MV-4-11 (cell line): Measurements from ENCODE around the gene GLIS1.
A peak's percentile ranks its signal among the peaks of the same experiment; 100 is the strongest.
"Not testable (repeated sequence)": the region's sequence is repeated elsewhere in the genome, so short reads cannot be mapped to it uniquely, and the experiment has no call there.

Source experiments
- DNase-seq: peaks from one replicate; lab custom pipeline; 2025; lab: John Stamatoyannopoulos, UW

GLIS1 gene

DNA sequence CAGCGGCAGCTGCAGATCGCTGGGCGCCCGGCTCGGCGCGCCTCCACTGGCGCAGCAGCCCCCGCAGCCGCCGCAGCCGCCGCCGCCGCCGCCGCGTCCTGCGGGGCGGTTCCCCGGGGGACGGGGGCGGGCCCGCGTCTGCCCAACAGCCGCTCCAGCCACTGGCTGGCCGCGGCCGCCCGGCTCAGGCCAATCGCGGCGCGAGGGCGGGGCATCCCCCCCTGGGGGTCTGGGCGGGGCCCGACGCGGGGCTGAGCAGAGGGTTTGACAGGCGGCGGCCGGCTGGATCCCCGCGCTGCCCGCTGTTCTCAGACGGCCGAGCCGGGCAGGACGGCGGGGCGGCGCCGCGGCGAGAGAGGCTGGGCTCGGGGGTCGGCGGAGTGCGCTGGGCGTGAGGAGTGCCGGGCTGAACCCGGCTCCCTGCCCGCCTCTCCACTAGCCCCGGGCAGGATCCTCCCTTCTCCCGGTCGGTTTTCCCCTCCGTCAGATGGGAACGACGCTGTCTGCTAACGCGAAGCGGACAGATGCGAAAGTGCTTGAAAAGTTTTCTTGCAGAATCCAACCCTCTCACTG is at the start of gene GLIS1:
Gene GLIS1 (minus strand): TSS at position 56 of the 573 bp plus-strand sequence. CDS start 1,100 bp downstream, outside the sequence.
- peak; percentile 54 for DNase-seq

DNA sequence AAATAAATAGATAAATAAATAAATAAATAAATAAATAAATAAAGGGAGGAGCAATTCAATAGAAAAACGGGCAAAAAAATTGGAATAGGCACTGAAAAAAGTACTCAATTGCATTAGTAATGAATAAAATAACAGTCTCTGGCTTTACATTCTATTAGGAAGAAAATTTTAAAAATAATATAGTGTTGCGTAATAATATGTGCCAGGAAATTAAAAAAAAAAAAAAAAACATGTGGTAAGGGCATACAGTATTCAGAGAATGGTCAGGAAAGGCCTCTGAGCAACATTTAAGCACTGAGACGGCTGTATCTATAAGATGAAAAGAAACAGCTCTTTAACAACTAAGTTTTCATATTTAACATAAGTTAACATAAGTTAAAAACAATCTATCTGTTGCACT is 48.7 kb upstream of the GLIS1 start:
- no peak for DNase-seq

- DNase-seq = peak; percentile 25
These were observed 44.1 kb upstream of the GLIS1 start for GRCh38 chr1:53783056-53783455.

- DNase-seq = peak; percentile 46
These were observed 42.7 kb upstream of the GLIS1 start for GRCh38 chr1:53781654-53782053.

- DNase-seq = no peak
These were observed 38.3 kb upstream of the GLIS1 start for GRCh38 chr1:53777272-53777671.

- no peak for DNase-seq
These were observed 32.7 kb upstream of the GLIS1 start for GRCh38 chr1:53771648-53772047.

GRCh38 chr1:53769780-53770179 is 30.8 kb upstream of the GLIS1 start:
- no peak for DNase-seq

GRCh38 chr1:53769184-53769583 is 30.2 kb upstream of the GLIS1 start:
- DNase-seq = no peak

- no peak for DNase-seq
These were observed 28.0 kb upstream of the GLIS1 start for GRCh38 chr1:53766831-53767405.

DNA sequence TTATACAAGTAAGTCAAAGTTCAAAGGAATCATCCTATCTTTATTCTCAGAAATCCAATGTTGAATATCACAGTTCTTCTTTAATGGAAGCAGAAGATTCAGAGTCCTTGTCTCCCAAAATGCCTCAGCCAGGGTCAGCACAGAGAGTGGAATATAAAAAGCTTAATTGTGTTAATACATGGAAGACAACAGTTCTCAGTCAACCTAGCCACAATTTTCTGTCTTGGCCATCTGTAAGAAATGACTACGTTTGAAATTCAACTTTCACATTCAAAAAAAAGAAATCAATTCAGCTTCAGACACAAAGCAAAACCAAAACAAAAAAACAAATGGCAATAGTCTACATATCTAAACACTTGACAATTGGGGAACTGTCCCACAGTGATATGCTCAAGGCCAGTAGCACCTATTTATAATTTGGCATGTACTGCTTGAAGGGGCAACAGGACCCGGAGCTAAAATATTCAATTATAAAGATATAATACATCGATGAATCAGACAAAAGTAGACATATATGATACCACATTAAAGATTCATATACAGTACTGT is 27.3 kb upstream of the GLIS1 start:
- DNase-seq = no peak

GRCh38 chr1:53765657-53766056 is 26.7 kb upstream of the GLIS1 start:
- peak; percentile 40 for DNase-seq

DNA sequence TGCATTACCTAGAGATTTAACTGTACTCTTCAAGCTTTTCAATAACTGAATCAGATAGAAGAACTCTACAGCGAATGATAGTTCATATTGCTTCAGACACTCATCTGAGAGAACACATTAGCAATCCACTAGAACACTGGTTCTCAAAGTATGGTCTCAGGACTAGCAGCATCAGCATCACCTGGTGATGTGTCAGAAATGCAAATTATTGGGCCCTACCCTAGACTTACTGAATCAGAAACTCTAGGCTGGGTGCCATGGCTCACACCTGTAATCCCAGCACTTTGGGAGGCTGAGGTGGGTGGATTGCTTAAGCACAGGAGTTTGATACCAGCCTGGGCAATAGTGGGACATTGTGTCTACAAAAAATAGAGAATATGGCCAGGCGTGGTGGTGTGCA is 24.9 kb upstream of the GLIS1 start:
- DNase-seq = no peak

DNA sequence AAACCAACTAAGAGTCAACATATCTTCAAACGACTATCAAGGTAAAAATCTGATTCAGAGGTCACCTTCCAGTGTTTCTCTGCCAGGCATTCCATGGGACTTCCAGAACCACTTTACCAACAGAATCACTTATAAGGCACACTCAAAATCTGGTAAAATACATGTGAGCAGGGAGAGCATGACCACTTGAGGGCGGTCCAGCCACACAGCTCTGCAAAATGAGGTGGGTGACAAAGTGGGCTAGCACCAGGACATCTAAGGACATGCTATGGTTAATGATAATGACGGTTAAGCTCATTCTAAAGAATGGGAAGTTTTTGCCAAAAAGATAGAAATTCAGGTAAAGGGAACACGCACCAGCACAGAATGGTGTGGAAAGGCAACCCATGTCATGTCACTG is 24.5 kb upstream of the GLIS1 start:
- DNase-seq = no peak

- not testable (repeated sequence) for DNase-seq
These were observed 21.5 kb upstream of the GLIS1 start for GRCh38 chr1:53760497-53760896.

DNA sequence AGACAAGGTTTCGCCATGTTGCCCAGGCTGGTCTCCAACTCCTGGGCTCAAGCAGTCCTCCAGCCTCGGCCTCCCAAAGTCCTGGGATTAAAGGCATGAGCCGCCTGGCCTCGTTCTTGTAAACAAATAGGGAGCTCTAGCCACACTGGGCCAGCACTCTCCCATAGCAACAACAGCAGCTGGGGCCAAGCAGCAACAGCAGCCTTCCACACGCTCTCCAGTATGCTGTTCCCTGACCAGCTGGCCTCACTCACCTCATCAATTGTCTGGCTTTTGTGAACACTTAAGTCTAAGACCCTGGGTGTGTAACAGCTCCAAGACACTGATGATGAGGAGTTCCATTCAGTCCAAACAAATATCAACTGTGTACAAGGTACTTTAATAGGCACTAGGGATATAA is 16.9 kb upstream of the GLIS1 start:
- DNase-seq = no peak

DNA sequence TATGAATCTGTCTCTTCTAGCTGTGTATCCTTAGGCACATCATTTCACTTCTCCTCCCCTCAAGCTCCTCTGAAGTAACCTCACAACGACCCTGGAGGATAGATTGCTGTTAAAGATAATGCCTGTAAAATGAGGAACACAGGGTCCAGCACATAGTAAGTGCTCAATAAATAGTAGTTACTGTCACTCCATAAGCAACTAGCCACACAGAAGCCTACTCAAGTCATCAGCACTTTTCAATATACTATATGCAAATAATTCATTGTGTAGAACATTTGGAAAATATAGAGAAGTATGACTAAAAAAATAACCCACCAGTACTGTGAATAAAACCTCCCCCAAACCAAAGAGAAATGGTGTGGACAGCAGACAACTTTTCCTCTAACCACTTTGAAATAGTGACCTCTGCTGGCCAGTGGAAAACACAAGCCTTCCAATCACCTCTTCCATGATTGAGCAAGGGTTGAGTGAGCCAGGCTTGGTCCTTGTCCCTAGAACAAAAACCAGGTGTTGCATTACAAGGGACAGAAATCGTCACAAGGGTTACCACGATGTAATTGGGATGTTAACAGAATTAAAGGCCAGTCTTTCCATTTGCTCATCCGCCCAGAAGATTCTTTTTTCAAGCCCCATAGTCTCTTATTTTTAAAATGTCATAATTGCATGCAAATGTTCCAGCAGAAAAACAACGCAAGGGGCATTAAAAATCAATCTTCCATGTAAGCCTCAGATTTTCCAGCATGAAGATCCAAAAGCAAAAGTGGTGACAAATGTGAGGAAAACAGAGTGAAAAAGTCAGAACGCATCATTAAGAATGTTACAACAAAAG is 15.7 kb upstream of the GLIS1 start:
- peak; percentile 39 for DNase-seq

GRCh38 chr1:53752281-53752680 is 13.3 kb upstream of the GLIS1 start:
- DNase-seq = no peak

- no peak for DNase-seq
These were observed 8.9 kb upstream of the GLIS1 start for GRCh38 chr1:53747841-53748240.

DNA sequence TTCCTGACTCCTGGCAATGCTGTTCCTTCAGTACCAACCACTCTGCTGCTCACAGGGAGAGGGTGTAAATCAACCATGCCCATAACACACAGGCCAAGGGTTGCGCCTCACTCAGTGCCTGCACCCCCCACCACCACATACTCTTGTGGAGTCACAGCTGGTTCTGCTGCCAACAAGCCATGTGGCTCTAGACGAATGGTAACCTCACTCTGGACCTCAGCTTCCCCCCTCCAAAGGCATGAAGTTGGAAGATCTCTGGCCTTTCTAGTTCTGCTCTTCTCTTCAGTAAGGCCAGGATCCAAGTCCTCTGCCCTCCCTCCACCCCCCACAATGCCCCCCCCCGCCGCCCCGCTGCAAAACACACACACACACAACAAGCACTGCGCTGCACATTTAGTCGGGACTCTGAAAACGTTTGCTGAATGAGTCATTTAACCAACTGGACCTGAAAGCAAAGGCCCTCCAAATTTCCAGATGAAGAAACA is 1.7 kb upstream of the GLIS1 start:
- DNase-seq = no peak

- DNase-seq = no peak
These were observed 507 bp downstream of the GLIS1 start for GRCh38 chr1:53738205-53739108.

DNA sequence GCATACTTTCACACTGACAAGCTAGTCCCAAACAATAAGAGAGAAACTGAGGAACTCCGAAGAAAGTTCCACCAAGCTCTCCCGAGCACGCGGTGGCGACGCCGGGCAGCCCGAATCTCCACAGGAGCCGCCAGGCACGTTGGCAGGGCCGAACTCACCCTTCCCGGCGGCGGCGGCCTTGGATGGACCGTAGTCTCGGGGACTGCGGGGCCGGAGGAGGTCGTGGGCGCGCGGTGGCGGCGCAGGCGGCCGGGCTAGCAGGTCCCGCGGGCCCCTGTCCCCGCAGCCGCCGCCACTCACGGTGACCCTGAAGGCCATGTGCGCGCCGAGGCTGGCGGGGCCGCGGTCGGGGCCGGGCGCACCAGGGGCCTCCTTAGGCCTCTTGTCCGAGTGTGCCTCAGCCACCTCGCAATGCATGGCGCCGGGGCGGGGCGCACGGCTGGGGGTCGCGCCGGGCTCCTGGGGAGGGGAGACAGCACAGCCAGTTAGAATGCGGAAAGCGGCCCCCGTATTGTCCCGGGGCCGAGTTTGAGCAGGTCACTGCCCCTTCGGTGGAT is 1.2 kb downstream of the GLIS1 start:
- no peak for DNase-seq
